ENCODE results near the gene PGBD2. TPM values are rescaled to one million over a fixed set of nuclear protein-coding genes. Genes with fewer than 3 reads are reported as not detected.
"Not testable (repeated sequence)": the region's sequence is repeated elsewhere in the genome, so short reads cannot be mapped to it uniquely, and the experiment has no call there.

Gene PGBD2
- total RNA-seq, 2 experiments from 2014 or later = 3.6 to 4.4 TPM

DNA sequence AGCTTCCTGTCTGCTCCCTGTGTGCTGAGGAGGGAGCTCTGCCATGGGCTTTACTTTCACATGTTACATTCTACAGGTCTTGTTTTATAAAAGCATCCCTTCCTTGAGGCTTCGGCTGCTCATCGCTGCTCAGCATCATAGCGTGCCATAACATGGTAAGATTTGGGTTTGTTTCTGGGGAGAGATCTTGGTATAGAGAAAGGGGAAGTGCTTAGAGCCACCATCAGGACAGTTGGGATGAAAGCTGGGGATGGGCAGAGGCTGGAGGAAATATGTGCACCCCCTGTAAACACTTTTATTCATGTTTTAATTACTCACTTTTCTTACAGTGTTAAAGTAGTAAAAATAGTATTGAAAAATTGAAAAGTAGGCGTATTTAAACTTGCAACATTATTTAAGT, 24.0 kb downstream of the PGBD2 start:
- H3K4me1 Mint-ChIP-seq = peaks cover 15% of the 10 kb centered on the region
- not testable (repeated sequence) for H3K36me3 Mint-ChIP-seq, H3K4me3 Mint-ChIP-seq, H3K27me3 Mint-ChIP-seq, H3K9me3 Mint-ChIP-seq, DNase-seq, H3K27ac Mint-ChIP-seq

DNA sequence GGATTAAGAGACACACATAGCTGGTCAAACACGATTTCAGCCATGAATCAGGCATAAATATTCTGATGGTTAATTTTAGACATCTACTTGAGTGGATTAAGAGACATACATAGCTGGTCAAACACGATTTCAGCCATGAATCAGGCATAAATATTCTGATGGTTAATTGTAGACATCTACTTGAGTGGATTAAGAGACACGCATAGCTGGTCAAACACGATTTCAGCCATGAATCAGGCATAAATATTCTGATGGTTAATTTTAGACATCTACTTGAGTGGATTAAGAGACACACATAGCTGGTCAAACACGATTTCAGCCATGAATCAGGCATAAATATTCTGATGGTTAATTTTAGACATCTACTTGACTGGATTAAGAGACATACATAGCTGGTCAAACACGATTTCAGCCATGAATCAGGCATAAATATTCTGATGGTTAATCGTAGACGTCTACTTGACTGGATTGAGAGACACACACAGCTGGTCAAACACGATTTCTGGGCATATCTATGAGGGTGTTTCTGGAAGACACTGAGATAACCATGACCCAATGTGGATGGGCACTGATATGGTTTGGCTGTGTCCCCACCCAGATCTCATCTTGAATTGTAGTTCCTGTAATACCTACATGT, 32.3 kb downstream of the PGBD2 start:
- H3K27ac Mint-ChIP-seq, H3K36me3 Mint-ChIP-seq, H3K4me3 Mint-ChIP-seq, H3K4me1 Mint-ChIP-seq, DNase-seq, H3K27me3 Mint-ChIP-seq, H3K9me3 Mint-ChIP-seq: not testable (repeated sequence)

DNA sequence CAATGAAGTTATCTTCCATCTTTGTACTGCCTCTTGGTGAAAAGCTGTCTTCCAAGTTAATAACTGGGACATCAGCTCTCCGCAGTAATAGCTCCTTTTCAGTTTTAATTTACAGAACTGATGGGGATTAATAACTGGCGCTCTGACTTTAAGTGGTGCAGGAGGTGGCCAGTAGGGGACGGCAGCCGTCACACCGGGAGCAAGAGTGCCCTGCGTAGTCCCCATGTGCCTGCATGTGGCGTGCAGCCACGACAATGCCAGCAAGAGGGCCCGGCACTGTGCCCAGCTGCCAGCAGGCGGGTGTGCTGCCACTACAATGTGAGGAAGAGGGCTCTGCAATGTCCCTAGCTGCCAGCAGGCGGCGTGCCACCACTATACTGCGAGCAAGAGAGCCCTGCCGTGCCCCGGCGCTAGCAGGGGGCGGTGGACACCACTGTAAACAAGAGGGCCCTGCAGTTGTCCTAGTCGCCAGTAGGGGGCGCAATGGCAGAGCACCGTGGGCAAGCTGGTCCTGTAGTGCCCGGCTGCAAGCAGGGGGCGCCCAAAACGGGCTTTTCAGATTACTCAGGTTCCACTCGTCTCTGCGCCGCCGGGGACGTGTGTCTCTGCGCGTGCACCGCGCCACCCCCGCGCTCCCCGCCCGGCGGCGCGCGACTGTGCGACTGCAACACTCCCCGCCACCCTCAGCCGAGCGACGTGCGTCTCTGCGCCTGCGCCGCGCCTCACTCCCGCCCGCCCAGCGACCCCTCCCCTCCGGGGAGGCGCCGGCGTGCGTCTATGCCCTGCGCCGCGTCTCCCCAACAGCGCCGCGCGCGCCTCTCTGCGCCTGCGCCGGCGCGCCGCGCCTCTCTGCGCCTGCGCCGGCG, 38.3 kb downstream of the PGBD2 start:
- not testable (repeated sequence) for H3K27ac Mint-ChIP-seq, H3K36me3 Mint-ChIP-seq, DNase-seq, H3K4me3 Mint-ChIP-seq, H3K27me3 Mint-ChIP-seq, H3K4me1 Mint-ChIP-seq, H3K9me3 Mint-ChIP-seq

DNA sequence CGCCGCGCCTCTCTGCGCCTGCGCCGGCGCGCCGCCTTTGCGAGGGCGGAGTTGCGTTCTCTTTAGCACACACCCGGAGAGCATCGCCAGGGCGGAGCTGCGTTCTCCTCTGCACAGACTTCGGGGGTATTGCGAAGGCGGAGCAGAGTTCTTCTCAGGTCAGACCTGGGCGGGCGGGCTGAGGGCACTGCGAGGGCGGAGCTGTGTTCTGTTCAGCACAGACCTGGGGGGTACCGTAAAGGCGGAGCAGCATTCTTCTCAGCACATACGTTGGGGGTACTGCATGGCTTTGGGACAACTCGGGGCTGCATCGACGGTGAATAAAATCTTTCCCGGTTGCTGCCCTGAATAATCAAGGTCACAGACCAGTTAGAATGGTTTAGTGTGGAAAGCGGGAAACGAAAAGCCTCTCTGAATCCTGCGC, 39.0 kb downstream of the PGBD2 start:
- H3K27me3 Mint-ChIP-seq, H3K4me3 Mint-ChIP-seq, H3K4me1 Mint-ChIP-seq, H3K27ac Mint-ChIP-seq, DNase-seq, H3K9me3 Mint-ChIP-seq, H3K36me3 Mint-ChIP-seq: not testable (repeated sequence)

DNA sequence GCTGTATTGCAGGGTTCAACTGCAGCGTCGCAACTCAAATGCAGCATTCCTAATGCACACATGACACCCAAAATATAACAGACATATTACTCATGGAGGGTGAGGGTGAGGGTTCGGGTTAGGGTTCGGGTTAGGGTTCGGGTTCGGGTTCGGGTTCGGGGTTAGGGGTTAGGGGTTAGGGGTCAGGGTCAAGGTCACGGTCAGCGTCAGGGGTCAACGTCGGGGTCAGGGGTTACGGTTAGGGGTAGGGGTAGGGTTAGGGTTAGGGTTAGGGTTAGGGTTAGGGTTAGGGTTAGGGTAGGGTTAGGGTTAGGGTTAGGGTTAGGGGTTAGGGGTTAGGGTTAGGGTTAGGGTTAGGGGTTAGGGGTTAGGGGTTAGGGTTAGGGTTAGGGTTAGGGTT, 39.4 kb downstream of the PGBD2 start:
- not testable (repeated sequence) for H3K9me3 Mint-ChIP-seq, H3K4me3 Mint-ChIP-seq, H3K36me3 Mint-ChIP-seq, H3K4me1 Mint-ChIP-seq, H3K27ac Mint-ChIP-seq, H3K27me3 Mint-ChIP-seq, DNase-seq

DNA sequence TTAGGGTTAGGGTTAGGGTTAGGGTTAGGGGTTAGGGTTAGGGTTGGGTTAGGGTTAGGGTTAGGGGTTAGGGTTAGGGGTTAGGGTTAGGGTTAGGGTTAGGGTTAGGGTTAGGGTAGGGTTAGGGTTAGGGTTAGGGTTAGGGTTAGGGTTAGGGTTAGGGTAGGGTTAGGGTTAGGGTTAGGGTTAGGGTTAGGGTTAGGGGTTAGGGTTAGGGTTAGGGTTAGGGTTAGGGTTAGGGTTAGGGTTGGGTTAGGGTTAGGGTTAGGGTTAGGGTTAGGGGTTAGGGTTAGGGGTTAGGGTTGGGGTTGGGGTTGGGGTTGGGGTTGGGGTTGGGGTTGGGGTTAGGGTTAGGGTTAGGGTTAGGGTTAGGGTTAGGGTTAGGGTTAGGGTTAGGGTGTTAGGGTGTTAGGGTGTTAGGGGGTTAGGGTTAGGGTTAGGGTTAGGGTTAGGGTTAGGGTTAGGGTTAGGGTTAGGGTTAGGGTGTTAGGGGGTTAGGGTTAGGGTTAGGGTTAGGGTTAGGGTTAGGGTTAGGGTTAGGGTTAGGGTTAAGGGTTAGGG, 39.9 kb downstream of the PGBD2 start:
- not testable (repeated sequence) for H3K9me3 Mint-ChIP-seq, H3K27me3 Mint-ChIP-seq, H3K4me3 Mint-ChIP-seq, H3K4me1 Mint-ChIP-seq, H3K36me3 Mint-ChIP-seq, DNase-seq, H3K27ac Mint-ChIP-seq

Other genes starting within 250 kb of the PGBD2 start
- gene OR14I1, start 203.5 kb upstream of the PGBD2 start, total RNA-seq = not detected
- not detected for gene LYPD8, start 150.5 kb upstream of the PGBD2 start, total RNA-seq
- gene SH3BP5L, start 80.3 kb upstream of the PGBD2 start, total RNA-seq = 10 to 100 TPM; 15.9 to 16.8 TPM
- gene ZNF672, start 68.0 kb upstream of the PGBD2 start, total RNA-seq = 10 to 100 TPM; 46.4 to 48.0 TPM
- gene ZNF692, start 47.1 kb upstream of the PGBD2 start, total RNA-seq = 10 to 100 TPM; 59.1 to 62.2 TPM